GM19025 (cell line): ENCODE measurements around the gene HSBP1L1.
"Not testable (repeated sequence)": the region's sequence is repeated elsewhere in the genome, so short reads cannot be mapped to it uniquely, and the experiment has no call there.

Experiments
- ATAC-seq: cut with Tn5 transposase; IDR thresholded peaks from one replicate; pipeline ENCODE4 v1.9.1; 2021; ENCODE audit warnings: mild to moderate bottlenecking, low read depth, moderate library complexity; ENCODE audit not compliant: unreplicated experiment

Gene HSBP1L1

DNA sequence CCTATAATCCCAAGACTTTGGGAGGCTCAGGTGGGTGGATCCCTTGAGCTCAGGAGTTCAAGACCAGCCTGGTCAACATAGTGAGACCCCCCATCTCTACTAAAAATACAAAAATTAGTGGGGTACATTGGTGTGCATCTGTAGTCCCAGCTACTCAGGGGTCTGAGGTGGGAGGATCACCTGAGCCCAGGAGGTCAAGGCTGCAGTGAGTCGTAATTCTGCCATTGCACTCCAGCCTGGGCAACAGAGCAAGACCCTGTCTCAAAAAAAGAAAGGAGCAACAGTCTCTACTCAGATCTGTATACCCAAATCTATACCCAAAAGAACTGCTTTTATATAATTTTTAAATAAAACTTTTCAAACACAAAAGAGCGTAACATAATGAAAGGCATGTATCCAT lies 5.5 kb upstream of the HSBP1L1 start:
- ATAC-seq: no peak

DNA sequence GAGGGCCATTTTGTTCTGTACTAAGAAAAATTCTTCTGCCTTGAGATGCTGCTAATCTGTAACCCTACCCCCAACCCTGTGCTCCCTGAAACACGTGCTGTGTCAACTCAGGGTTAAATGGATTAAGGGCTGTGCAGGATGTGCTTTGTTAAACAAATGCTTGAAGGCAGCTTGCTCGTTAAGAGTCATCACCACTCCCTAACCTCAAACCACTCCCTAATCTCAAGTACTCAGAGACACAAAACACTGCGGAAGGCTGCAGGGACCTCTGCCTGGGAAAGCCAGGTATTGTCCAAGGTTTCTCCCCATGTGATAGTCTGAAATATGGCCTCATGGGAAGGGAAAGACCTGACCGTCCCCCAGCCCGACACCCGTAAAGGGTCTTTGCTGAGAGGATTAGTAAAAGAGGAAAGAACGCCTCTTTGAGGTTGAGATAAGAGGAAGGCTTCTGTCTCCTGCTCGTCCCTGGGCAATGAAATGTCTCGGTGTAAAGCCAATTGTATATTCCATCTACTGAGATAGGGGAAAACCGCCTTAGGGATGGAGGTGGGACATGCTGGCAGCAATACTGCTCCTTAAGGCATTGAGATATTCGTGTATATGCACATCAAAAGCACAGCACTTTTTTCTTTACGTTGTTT lies 4.2 kb upstream of the HSBP1L1 start:
- not testable (repeated sequence) for ATAC-seq

- ATAC-seq: no peak
These were observed 3.4 kb upstream of the HSBP1L1 start for GRCh38 chr18:79960921-79961526.

DNA sequence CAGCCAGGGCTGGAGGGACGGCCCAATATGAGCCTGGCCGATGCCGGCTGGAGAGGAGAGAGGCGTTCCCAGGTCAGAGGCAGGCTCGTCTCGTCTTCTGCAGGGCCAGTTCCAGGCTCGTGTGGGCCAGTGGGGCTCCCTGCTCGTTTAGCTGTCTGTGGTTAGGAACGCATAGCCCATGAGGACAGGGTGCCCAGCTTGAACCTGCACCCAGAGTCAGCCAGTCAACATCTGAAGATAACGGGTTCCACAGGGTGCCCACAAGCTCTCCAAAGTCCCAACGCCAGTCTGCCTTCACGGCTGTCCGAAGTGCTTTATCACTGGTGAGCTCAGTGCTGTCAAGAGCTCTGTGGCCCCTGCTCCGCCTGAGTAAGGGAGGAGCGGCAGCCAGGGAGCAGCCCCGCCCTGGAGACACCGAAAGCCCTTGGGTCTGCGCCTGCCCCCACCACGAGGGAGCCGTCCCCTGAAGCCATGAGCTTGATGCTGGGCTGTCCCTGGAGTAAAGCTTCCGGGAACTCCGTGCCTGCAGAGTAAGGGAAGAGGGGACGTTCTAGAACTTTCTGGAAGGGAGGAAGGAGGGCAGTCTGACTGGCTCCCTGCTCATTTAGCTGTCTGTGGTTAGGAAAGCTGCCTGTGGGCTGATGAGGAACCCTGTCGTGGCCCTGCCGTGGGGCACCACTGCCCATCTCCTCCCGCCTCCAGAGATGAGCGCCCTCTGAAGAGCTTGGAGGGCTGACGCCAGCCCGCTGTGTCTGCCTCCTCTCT lies 2.7 kb upstream of the HSBP1L1 start:
- no peak for ATAC-seq

- ATAC-seq: no peak
These were observed 2.1 kb upstream of the HSBP1L1 start for GRCh38 chr18:79962311-79962710.

DNA sequence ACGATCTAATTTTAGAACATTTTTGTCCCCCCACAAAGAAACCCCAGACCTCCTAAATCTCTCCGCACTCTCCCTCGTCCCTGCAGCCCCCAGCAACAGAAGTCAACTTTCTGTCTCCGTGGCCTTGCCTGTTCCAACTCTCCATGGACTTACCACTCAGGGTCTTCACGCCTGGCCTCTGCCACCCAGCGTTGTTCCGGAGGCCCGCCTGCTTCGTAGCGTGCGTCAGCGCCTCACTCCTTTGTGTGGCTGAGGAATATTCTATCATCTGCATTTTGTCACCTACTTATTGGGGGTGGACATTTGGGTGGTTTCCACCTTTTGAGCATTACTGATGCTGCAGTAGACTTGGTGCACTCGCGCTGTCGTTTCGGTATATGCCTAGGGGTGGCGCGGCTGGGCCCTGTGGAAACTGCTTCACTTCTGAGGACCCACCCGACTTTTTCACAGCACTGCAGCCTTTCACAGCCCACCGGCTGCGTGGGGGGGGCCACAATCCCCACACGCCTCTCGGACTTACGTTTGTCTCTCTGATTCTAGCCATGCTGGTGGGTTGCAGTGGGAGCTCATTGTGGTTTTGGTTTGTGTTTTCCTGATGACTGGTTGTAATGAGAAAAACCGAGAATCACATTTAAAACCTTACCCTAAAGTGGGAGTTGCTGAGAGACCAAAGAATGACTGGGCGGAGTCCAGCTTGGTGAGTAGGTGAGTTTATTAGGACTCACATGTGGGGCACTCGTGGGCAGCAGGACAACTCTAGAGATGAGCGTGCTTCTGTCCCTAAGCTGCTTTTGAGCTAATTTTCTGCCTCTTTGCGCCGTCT lies 1.4 kb upstream of the HSBP1L1 start:
- ATAC-seq: peak; percentile 67

GRCh38 chr18:79963658-79964329 lies 649 bp upstream of the HSBP1L1 start:
- ATAC-seq: no peak

DNA sequence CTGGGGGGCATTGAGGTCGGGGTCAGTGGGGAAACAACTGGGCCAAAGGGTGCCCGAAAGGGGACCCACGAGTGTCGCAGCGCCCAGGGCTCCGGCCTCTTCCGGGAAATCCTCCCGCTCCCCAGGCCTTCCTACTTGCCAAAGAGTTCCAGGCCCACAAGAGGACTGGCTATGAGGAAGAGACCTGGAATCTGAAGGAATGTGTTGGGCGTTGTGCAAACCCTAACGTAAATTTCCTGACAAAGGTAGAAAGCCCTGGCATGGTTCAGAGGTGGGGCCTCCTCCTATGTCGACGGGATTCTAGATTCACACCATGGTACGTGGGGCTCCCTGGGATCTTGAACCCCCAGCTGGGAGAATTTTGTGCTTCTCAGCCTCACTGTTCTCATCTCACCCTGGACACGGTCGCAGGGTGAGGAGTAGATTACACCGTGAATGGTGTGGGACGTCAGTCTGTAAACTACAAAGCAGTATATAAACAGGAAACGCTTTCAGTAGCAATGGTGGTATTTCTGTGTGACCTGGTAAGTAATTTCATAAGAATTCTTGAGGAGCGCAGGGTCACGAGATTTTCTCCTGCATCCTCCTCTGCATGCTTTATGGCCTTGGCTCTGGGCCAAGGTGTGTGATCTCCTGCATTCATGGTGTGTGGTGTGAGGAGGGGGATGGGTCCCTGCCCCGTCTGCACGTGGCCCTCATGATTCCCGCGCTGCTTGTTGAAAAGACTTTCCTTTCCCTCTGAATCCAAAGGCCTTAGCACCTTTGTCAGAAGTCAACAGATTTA lies 868 bp downstream of the HSBP1L1 start:
- no peak for ATAC-seq

GRCh38 chr18:79970419-79971133 lies 6.1 kb downstream of the HSBP1L1 start:
- ATAC-seq: no peak

GRCh38 chr18:79971211-79971952 lies 6.9 kb downstream of the HSBP1L1 start:
- ATAC-seq: no peak

DNA sequence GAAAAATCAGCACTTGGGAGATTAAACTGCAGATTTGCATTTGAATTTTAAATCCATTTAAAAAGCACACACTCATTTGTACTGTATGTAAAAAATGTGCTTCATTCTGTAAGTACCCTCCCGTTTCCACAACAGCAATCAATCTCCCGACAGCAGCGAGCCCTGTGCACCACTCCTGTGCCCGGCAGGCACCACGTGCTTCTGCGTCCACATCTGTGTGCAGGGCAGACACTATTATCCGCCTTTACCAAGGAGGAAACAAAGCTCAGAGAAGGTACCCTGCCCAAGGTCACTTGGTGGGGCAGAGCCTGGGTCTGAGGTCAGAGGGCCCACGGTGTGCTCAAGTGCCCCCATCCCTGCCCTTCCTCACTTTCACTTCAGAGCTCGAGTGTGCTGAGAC lies 7.5 kb downstream of the HSBP1L1 start:
- no peak for ATAC-seq

DNA sequence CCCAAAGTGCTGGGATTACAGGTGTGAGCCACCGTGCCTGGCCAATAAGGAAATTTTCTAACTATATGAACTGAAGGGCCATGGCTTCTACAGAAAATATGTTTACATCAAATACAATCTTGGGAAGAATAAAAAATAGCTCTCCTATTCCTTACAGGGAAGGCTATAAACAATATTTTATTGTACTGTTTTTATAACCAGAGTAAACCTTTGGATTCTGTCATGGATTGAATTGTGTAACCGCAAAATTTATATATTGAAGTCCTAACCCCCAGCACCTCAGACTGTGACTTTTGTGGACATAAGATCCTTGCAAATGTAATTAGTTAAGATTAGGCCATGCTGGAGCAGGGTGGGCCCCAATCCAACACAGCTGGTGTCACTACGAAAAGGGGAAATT lies 8.3 kb downstream of the HSBP1L1 start:
- ATAC-seq: no peak

DNA sequence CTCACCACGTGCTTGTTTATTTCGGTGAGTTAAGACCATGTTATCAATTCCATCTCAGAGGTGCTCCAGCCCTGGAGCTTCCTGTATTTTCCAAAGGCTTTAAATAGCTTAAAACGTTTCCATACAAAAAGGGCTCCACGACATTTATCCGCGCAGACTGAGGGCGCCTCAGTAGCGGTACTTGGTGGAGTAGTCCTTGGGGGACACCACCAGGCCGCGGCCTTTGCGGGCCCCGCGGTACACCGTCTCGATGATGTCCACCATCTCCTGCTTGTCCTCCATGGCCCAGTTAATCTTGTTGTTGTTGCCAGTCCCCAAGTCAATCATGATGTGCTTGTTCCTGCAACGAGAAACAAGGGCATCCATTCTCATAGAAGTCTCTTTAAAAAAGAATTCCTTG lies 9.1 kb downstream of the HSBP1L1 start:
- ATAC-seq: no peak

- ATAC-seq: no peak
These were observed 9.7 kb downstream of the HSBP1L1 start for GRCh38 chr18:79974025-79974654.

DNA sequence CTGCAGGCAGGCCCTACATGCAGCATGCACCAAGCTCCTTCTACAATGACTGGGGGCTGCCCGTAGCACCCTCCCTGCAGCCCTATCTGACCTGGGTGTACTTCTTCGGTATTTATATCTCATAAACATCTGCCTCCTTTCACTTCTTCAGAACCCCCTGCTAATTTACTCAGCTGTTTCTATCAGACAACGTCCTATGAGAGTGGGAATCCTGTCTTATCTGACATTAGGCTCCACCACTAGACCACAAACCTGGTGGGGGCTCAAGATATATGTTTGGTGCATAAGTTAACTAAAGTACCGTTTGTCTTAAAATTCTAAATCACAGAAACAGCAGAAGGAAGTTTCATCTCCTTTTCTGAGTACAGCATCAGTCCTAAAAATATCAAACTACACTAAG lies 10.6 kb downstream of the HSBP1L1 start:
- no peak for ATAC-seq

DNA sequence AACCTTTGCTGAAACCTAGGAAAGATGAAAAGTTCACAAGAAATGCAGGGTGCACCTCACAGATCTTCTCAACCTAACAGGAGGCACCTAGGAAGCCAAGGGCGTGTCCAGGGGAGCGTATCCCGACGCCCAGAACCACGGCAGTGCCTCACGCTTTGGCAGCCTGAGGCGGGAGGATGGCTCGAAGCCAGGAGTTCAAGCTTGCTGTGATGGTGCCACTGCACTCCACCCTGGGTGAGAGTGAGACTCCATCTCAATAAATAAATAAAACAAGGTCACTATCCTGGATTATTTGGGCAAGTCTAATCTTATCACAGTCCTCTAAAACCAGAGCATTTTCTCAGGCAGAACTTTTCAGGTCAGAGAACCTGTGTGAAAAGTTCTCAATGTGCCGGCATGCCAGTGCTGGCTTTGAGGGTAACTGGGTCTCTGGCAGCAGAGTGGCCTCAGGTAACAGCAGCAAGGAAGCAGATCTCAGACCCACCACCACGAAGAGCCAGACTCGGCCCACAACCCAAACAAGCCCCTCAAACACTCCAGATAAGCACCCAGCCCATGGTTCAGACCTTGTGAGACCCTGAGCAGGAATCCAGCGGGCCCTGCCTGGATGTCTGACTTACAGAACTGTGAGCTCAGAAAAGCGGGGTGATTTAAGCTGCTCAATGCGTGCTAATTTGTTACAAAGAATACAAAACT lies 11.7 kb downstream of the HSBP1L1 start:
- no peak for ATAC-seq

DNA sequence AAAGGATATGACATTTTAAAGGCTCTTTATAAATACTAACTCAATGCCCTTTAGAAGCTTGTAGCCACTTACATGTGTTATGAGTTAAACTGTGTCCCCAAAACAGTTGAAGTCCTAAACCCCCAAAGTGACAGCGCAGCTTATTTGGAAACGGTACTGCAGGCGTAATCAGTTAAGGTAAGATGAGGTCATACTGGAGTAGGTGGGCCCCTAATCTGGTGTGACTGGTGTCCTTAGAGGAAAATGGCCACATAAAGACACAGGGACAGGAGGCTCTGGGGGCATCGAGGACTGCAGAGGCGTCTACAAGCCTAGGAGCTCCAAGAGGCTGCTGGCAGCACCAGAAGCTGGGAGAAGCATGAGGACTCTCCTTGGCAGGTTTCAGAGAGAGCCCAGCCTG lies 15.4 kb downstream of the HSBP1L1 start:
- ATAC-seq: no peak
